Activated CD4-positive, alpha-beta memory T cell treated with anti-CD3 and anti-CD28 coated beads for 36 hours (primary cell): ENCODE results near the gene MIS18A. TPM values are rescaled to one million over a fixed set of nuclear protein-coding genes. Genes with fewer than 3 reads are reported as not detected.

Experiments
- CTCF ChIA-PET: fragments of 350-600 bp; sonication (Branson Sonifier 250); formaldehyde crosslinking; loops from one replicate; lab custom pipeline; 2021; ENCODE audit warnings: antibody characterized with exemption, inconsistent platforms; lab: Charles Lee
- POLR2A ChIA-PET: fragments of 350-600 bp; sonication (Branson Sonifier 250); formaldehyde crosslinking; loops from one replicate; lab custom pipeline; 2021; ENCODE audit warnings: antibody characterized with exemption; lab: Charles Lee
- DNase-seq: peaks from one replicate; pipeline ENCODE4 v3.0.0-alpha.2; 2020
- H3K27ac Mint-ChIP-seq: one replicate; pipeline ENCODE4 v1.8.0; 2021; ENCODE audit warnings: mixed read lengths
- H3K27me3 Mint-ChIP-seq: one replicate; pipeline ENCODE4 v1.8.0; 2021; ENCODE audit warnings: mixed read lengths
- H3K36me3 Mint-ChIP-seq: one replicate; pipeline ENCODE4 v1.8.0; 2021; ENCODE audit warnings: mixed read lengths
- H3K4me1 Mint-ChIP-seq: one replicate; pipeline ENCODE4 v1.8.0; 2021; ENCODE audit warnings: low read depth, mixed read lengths
- H3K4me3 Mint-ChIP-seq: one replicate; pipeline ENCODE4 v1.8.0; 2021; ENCODE audit warnings: mild to moderate bottlenecking, mixed read lengths
- H3K9me3 Mint-ChIP-seq: one replicate; pipeline ENCODE4 v1.8.0; 2021; ENCODE audit warnings: mixed read lengths
- intact Hi-C: fragments of 100-400 bp; cut with micrococcal nuclease; formaldehyde crosslinking; loops from one replicate; pipeline ENCODE4 v1.15.1; 2023
- total RNA-seq, 2 experiments: library from RNA; stranded (reverse); gene quantifications; one replicate each; pipeline ENCODE4 v1.2.3, GENCODE V29; 2021

Gene MIS18A
- total RNA-seq: 10 to 100 TPM; 34.2 to 36.1 TPM

DNA sequence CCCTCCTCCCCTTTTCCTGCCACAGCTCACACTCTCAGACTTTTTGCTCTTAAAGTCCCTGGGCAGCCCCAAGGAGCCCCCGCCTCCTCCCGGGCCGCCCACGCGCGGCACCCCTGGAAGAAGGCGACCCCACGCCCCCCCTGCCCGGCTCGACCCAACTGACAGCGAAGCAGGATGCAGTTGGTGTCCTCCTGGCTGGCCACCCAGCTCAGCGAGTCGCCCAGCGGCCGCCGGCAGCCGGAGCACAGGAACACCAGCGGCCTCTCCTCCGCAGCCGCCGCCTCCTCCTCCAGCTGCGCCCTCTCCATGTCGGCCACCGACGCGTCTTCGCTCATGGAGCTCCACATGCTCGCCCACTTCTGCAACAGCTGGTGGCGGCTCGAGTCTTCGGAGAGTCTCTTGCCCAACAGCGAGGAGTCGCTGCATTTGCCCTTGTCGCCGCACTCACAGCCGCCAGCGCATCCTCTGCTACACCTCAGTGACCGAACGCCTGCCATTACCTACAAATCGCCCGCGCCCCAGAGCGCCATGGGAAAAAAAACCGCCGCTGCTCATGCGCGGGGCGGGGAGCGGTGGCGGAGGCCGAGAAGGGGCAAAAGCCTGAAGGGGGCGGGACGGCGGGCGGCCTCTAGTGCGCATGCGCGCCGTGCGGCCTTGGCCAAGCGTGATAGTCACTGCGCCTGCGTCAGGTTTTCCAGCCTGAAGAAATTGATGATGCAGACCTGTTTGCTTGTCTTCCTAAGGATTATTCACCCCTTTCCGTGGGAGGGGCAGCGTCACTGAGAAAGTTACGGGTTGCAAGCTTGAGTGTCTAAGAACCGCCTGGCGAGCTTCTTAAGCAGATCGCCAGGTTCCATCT is at the start of gene MIS18A:
MIS18A (minus strand) TSS at position 532 of the 859 bp plus-strand sequence; CDS start at position 497, 35 bp downstream.
- H3K4me1 Mint-ChIP-seq: peaks cover 11% of the 10 kb centered on the region
- H3K9me3 Mint-ChIP-seq: no peaks in the 10 kb centered on the region
- H3K36me3 Mint-ChIP-seq: peaks cover 8% of the 10 kb centered on the region
- H3K27me3 Mint-ChIP-seq: no peaks in the 10 kb centered on the region
- CTCF ChIA-PET: interaction anchor here (0.7 to 1.2 kb wide), 2 partner anchors 21 to 457 kb away, joined by 3 to 5 read pairs; no protein-coding TSS in a partner anchor
- peak within 1 kb of the TSS; percentile 88 for H3K27ac Mint-ChIP-seq
- POLR2A ChIA-PET: interaction anchor here (0.6 to 1.2 kb wide), 5 partner anchors 55 to 984 kb away, joined by 3 to 4 read pairs (median 4); no protein-coding TSS in a partner anchor
- H3K4me3 Mint-ChIP-seq: peak within 1 kb of the TSS; percentile 99
- peak; percentile 99 for DNase-seq
- intact Hi-C loops: loop anchor here (1.0 to 10.0 kb wide), 5 partner anchors 115 to 546 kb away; partner anchors contain the start of genes CFAP298, SCAF4 and URB1

- no peaks in the 10 kb centered on the region for H3K9me3 Mint-ChIP-seq
- H3K27ac Mint-ChIP-seq: no peak overlapping the region
- CTCF ChIA-PET: no interaction called here
- intact Hi-C loops: no loop called here
- no peaks in the 10 kb centered on the region for H3K4me1 Mint-ChIP-seq
- DNase-seq: no peak
- no peaks in the 10 kb centered on the region for H3K27me3 Mint-ChIP-seq
- H3K4me3 Mint-ChIP-seq: no peak overlapping the region
- POLR2A ChIA-PET: no interaction called here
- peaks cover 79% of the 10 kb centered on the region for H3K36me3 Mint-ChIP-seq
Observed at GRCh38 chr21:32328595-32328994, 49.7 kb upstream of the MIS18A start.

DNA sequence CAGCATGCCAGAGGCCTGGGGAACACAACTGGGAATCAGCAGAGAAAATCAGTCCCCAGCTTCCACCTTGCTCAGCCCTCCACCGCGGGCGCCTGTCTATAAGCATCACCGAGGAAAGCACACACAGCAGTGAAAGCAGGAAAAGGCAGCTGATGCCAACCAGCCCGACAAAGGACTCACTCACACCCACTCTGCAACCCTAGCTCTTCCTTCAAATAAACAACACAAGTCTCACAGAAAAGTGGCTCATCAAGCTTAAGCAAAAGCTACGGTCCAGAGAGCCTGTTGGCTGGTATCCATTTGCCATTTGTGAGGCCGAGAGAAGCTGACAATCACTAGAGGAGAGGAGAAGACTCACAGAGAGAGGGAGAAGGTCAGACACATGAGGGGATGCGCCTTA is 46.9 kb upstream of the MIS18A start:
- H3K36me3 Mint-ChIP-seq: peaks cover 70% of the 10 kb centered on the region
- no peaks in the 10 kb centered on the region for H3K27me3 Mint-ChIP-seq
- no peaks in the 10 kb centered on the region for H3K4me1 Mint-ChIP-seq
- DNase-seq: no peak
- H3K9me3 Mint-ChIP-seq: no peaks in the 10 kb centered on the region
- intact Hi-C loops: no loop called here
- H3K4me3 Mint-ChIP-seq: no peak overlapping the region
- H3K27ac Mint-ChIP-seq: no peak overlapping the region
- ChIA-PET CTCF (no interaction called here), POLR2A (no interaction called here)

DNA sequence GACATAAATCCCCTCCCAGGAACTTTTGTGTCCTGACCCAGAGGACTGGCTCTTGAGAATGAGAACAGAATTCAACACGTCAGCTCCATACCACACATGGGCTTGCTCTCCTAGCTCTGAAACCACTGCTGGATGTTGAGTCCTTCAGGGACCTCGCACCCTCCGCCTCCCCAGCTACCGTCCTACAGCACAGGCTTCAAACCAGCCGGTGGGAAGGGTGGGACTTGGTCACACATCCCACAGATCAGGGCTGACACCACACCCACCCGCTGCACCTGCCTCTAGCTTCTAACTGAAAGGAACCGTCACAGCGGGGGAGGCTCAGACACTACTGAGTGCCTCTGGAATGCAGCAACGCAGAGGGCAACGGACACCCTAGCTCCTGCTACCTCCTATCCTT is 43.8 kb upstream of the MIS18A start:
- DNase-seq: no peak
- ChIA-PET POLR2A (no interaction called here), CTCF (interaction anchor here (0.7 to 1.0 kb wide), 2 partner anchors 15 to 278 kb away, joined by 3 to 4 read pairs; no protein-coding TSS in a partner anchor)
- no peak overlapping the region for H3K27ac Mint-ChIP-seq
- H3K27me3 Mint-ChIP-seq: no peaks in the 10 kb centered on the region
- H3K4me3 Mint-ChIP-seq: no peak overlapping the region
- intact Hi-C loops: no loop called here
- peaks cover 71% of the 10 kb centered on the region for H3K36me3 Mint-ChIP-seq
- H3K9me3 Mint-ChIP-seq: no peaks in the 10 kb centered on the region
- H3K4me1 Mint-ChIP-seq: no peaks in the 10 kb centered on the region

DNA sequence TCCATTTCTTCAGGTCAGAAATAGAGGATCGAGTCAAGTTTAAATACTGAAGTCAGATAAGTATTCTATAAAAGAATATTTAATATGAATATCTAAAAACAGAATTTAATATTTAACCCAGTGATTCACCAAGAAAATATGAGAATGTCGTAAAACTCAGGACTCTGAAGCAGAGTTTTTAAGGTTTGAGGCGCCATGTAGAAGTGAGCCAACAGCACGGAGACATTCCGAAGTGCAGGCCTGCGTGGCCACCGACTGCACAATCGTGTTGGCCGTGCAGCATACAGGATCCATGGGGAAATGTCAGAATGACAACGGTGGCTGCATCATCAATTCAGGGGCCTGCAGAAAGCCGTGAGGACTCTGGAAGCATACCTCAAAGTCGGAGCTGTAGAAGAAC is 43.3 kb upstream of the MIS18A start:
- CTCF ChIA-PET: no interaction called here

DNA sequence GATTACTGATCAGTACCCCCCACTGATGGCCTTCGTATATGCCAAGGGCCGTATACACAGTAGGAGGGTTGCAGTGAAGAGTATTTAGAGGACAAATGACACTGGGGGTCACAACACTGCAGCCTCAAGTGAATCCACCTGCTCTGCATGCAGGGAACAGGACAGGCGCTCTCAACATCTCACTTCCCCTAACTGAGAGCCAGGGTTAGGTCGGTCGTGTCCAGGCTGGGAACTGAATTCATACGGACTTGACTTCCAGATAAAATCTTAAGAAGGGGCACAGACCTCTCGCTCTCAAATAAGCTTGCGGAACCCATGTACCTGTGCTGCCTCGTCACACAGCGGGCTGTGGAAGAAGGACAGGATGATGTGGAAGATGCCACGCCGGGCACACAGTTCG is 42.6 kb upstream of the MIS18A start:
- no peaks in the 10 kb centered on the region for H3K9me3 Mint-ChIP-seq
- DNase-seq: no peak
- intact Hi-C loops: no loop called here
- H3K27me3 Mint-ChIP-seq: no peaks in the 10 kb centered on the region
- ChIA-PET CTCF (no interaction called here), POLR2A (no interaction called here)
- no peak overlapping the region for H3K4me3 Mint-ChIP-seq
- no peak overlapping the region for H3K27ac Mint-ChIP-seq
- H3K4me1 Mint-ChIP-seq: no peaks in the 10 kb centered on the region
- H3K36me3 Mint-ChIP-seq: peaks cover 71% of the 10 kb centered on the region

More for the DNA sequence above, 43.3 kb upstream of the MIS18A start:
- POLR2A ChIA-PET: no interaction called here
- Mint-ChIP-seq H3K4me1 (no peaks in the 10 kb centered on the region), H3K27me3 (no peaks in the 10 kb centered on the region), H3K4me3 (no peak overlapping the region), H3K9me3 (no peaks in the 10 kb centered on the region), H3K36me3 (peaks cover 72% of the 10 kb centered on the region), H3K27ac (no peak overlapping the region)
- no peak for DNase-seq
- intact Hi-C loops: no loop called here

DNA sequence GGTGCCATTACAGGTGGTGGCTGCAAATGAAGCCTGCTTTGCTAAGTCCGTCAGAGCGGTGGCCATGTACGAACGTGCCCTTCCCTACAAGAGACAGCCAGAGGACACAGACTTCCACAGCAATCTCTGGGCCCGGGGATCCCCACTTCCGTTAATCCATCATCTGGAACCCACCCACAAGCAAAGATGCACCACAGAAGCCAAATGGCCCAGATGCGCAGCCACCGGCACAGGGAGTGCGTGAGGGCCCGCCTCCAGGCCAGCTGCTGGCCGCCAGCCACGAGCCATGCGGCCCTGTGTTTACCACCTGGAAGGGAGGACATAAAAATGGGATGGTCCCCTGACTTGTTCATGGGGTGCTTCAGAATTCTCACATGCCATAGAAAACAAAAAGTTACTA is 41.9 kb upstream of the MIS18A start:
- CTCF ChIA-PET: no interaction called here
- H3K36me3 Mint-ChIP-seq: peaks cover 69% of the 10 kb centered on the region
- DNase-seq: no peak

GRCh38 chr21:32320059-32320458 is 41.2 kb upstream of the MIS18A start:
- no peak for DNase-seq
- Mint-ChIP-seq H3K4me3 (no peak overlapping the region), H3K9me3 (no peaks in the 10 kb centered on the region), H3K36me3 (peaks cover 64% of the 10 kb centered on the region), H3K27me3 (no peaks in the 10 kb centered on the region), H3K4me1 (no peaks in the 10 kb centered on the region), H3K27ac (no peak overlapping the region)
- CTCF ChIA-PET: no interaction called here
- intact Hi-C loops: no loop called here
- POLR2A ChIA-PET: no interaction called here

More for the DNA sequence above, 41.9 kb upstream of the MIS18A start:
- POLR2A ChIA-PET: no interaction called here
- intact Hi-C loops: no loop called here
- no peaks in the 10 kb centered on the region for H3K4me1 Mint-ChIP-seq
- no peaks in the 10 kb centered on the region for H3K9me3 Mint-ChIP-seq
- H3K27me3 Mint-ChIP-seq: no peaks in the 10 kb centered on the region
- no peak overlapping the region for H3K4me3 Mint-ChIP-seq
- no peak overlapping the region for H3K27ac Mint-ChIP-seq

GRCh38 chr21:32319012-32319411 is 40.2 kb upstream of the MIS18A start:
- Mint-ChIP-seq H3K4me1 (no peaks in the 10 kb centered on the region), H3K27ac (no peak overlapping the region), H3K36me3 (peaks cover 61% of the 10 kb centered on the region), H3K9me3 (no peaks in the 10 kb centered on the region), H3K4me3 (no peak overlapping the region), H3K27me3 (no peaks in the 10 kb centered on the region)
- ChIA-PET POLR2A (no interaction called here), CTCF (no interaction called here)
- intact Hi-C loops: no loop called here
- no peak for DNase-seq

- intact Hi-C loops: no loop called here
- no peak overlapping the region for H3K4me3 Mint-ChIP-seq
- H3K27ac Mint-ChIP-seq: no peak overlapping the region
- ChIA-PET POLR2A (no interaction called here), CTCF (no interaction called here)
- no peaks in the 10 kb centered on the region for H3K9me3 Mint-ChIP-seq
- no peaks in the 10 kb centered on the region for H3K27me3 Mint-ChIP-seq
- DNase-seq: no peak
- peaks cover 51% of the 10 kb centered on the region for H3K36me3 Mint-ChIP-seq
- no peaks in the 10 kb centered on the region for H3K4me1 Mint-ChIP-seq
Observed at GRCh38 chr21:32317726-32318125, 38.9 kb upstream of the MIS18A start.

GRCh38 chr21:32316361-32317215 is 37.7 kb upstream of the MIS18A start:
- H3K9me3 Mint-ChIP-seq: no peaks in the 10 kb centered on the region
- H3K27ac Mint-ChIP-seq: no peak overlapping the region
- intact Hi-C loops: no loop called here
- POLR2A ChIA-PET: no interaction called here
- no peak overlapping the region for H3K4me3 Mint-ChIP-seq
- CTCF ChIA-PET: no interaction called here
- no peaks in the 10 kb centered on the region for H3K27me3 Mint-ChIP-seq
- peaks cover 53% of the 10 kb centered on the region for H3K36me3 Mint-ChIP-seq
- H3K4me1 Mint-ChIP-seq: no peaks in the 10 kb centered on the region
- no peak for DNase-seq
